Endothelial cell of umbilical vein (primary cell): ENCODE measurements around the gene VAV3.
"Not testable (repeated sequence)": the region's sequence is repeated elsewhere in the genome, so short reads cannot be mapped to it uniquely, and the experiment has no call there.

Experiments
- CTCF ChIP-seq, 2 donors: IDR thresholded peaks; 1 replicate in 1 of 2; 2 replicates in 1 of 2; pipeline ENCODE4 v1.5.1; 2011; ENCODE audit warnings: low read length in 2 of 2, mild to moderate bottlenecking in 2 of 2, moderate library complexity in 2 of 2, control low read depth in 1 of 2, inconsistent platforms in 1 of 2, low read depth in 1 of 2; ENCODE audit not compliant: insufficient read depth in 1 of 2; ENCODE audit errors: extremely low read depth in 1 of 2
- EZH2 ChIP-seq: IDR thresholded peaks from 2 replicates; pipeline ENCODE4 v1.6.1; 2012; ENCODE audit warnings: borderline replicate concordance, low read depth, mild to moderate bottlenecking, moderate library complexity, low read length, inconsistent platforms; ENCODE audit not compliant: severe bottlenecking
- FOS ChIP-seq: IDR thresholded peaks from 2 replicates; pipeline ENCODE4 v1.6.1; 2011; ENCODE audit warnings: mild to moderate bottlenecking, low read length, moderate library complexity, borderline replicate concordance; ENCODE audit not compliant: insufficient read depth
- GATA2 ChIP-seq: IDR thresholded peaks from 2 replicates; pipeline ENCODE4 v1.7.0; 2011; ENCODE audit warnings: low read depth, mild to moderate bottlenecking, moderate library complexity, mixed read lengths, low read length; ENCODE audit not compliant: insufficient read length, insufficient read depth
- JUN ChIP-seq: IDR thresholded peaks from 2 replicates; pipeline ENCODE4 v1.6.1; 2011; ENCODE audit warnings: borderline replicate concordance, low read depth; ENCODE audit not compliant: insufficient read length, insufficient read depth
- MAX ChIP-seq: IDR thresholded peaks from 2 replicates; pipeline ENCODE4 v1.6.1; 2011; ENCODE audit not compliant: insufficient read depth, insufficient read length
- MYC ChIP-seq: IDR thresholded peaks from one replicate; pipeline ENCODE4 v1.6.1; 2011; ENCODE audit warnings: mild to moderate bottlenecking, low read depth, low read length
- POLR2A ChIP-seq: IDR thresholded peaks from 2 replicates; pipeline ENCODE4 v1.6.1; 2012; ENCODE audit warnings: low read depth, mild to moderate bottlenecking, control low read depth, low read length
- POLR2AphosphoS5 ChIP-seq: IDR thresholded peaks from 2 replicates; pipeline ENCODE4 v1.6.1; 2012; ENCODE audit warnings: low read depth, mild to moderate bottlenecking, control low read depth, low read length, moderate library complexity; ENCODE audit not compliant: insufficient read depth

GRCh38 chr1:107893350-107893749, 71.6 kb downstream of the VAV3 start:
- TF ChIP-seq CTCF (IDR thresholded peaks at IDR 0.05; ENCODE audit: extremely low read depth in 1 of 2, insufficient read depth in 1 of 2, low read depth in 1 of 2, low read length in 2 of 2); POLR2A; MYC; EZH2; POLR2AphosphoS5; MAX; JUN; FOS; GATA2: not testable (repeated sequence)
